HepG2 (cell line): ENCODE data around the gene RIPOR1. TPM values are rescaled to one million over a fixed set of nuclear protein-coding genes. Genes with fewer than 3 reads are reported as not detected.

ENCODE experiments used
- ATF1 ChIP-seq: IDR thresholded peaks from 2 replicates; pipeline ENCODE4 v1.6.1; 2016; ENCODE audit warnings: mild to moderate bottlenecking, control low read depth
- FOSL2 ChIP-seq: sonication (generic); formaldehyde crosslinking; IDR thresholded peaks from 2 replicates; pipeline ENCODE4 v1.4.0; 2020; ENCODE audit warnings: missing genetic modification reagents
- HOXA5 ChIP-seq: sonication (generic); formaldehyde crosslinking; IDR thresholded peaks from 2 replicates; pipeline ENCODE4 v1.4.0; 2020; ENCODE audit warnings: missing genetic modification reagents
- MEF2D ChIP-seq: sonication (generic); formaldehyde crosslinking; IDR thresholded peaks from 2 replicates; pipeline ENCODE4 v1.5.1; 2020; ENCODE audit warnings: mild to moderate bottlenecking, missing genetic modification reagents
- POLR2AphosphoS5 ChIP-seq: IDR thresholded peaks from 2 replicates; pipeline ENCODE4 v1.6.1; 2012; ENCODE audit warnings: low read depth, low read length
- POLR2G ChIP-seq: fragments of 200-400 bp; formaldehyde crosslinking; IDR thresholded peaks from 2 replicates; pipeline ENCODE4 v1.6.1; 2018; ENCODE audit warnings: mild to moderate bottlenecking, low read depth, low read length, moderate library complexity
- REL ChIP-seq: sonication (generic); formaldehyde crosslinking; conservative IDR thresholded peaks from 2 replicates; pipeline ENCODE4 v1.8.0; 2022; ENCODE audit warnings: mild to moderate bottlenecking, missing genetic modification reagents, moderate library complexity
- SMAD1 ChIP-seq: sonication (generic); formaldehyde crosslinking; IDR thresholded peaks from 2 replicates; pipeline ENCODE4 v1.4.0; 2020; ENCODE audit warnings: missing genetic modification reagents, low read depth, mild to moderate bottlenecking, borderline replicate concordance
- ZBTB38 ChIP-seq: sonication (generic); formaldehyde crosslinking; IDR thresholded peaks from 2 replicates; pipeline ENCODE4 v1.5.1; 2020; ENCODE audit warnings: mild to moderate bottlenecking, missing genetic modification reagents
- ZKSCAN5 ChIP-seq: sonication (generic); formaldehyde crosslinking; IDR thresholded peaks from 2 replicates; pipeline ENCODE4 v1.5.1; 2020; ENCODE audit warnings: mild to moderate bottlenecking, missing genetic modification reagents
- ZNF24 ChIP-seq: fragments of 450-650 bp; IDR thresholded peaks from 2 replicates; pipeline ENCODE4 v1.6.1; 2017; ENCODE audit warnings: antibody characterized with exemption, mild to moderate bottlenecking
- ZNF615 ChIP-seq: sonication (generic); formaldehyde crosslinking; IDR thresholded peaks from 2 replicates; pipeline ENCODE4 v1.5.0; 2020; ENCODE audit warnings: mild to moderate bottlenecking, missing genetic modification reagents, borderline replicate concordance
- polyA plus RNA-seq, 8 experiments: library from polyadenylated mRNA; depleted of rRNA in 3 of 8; stranded (reverse) in 7 of 8; unstranded in 1 of 8; fragments of >200 nt; fragmentation: Illumina TruSeq in 4 of 8; extraction: Trizol in 4 of 8; gene quantifications; 2 replicates each; pipeline versions ENCODE4 v1.2.1 to v1.2.3, GENCODE V29; 2011 to 2016; ENCODE audit warnings: low read depth in 4 of 8, missing spikeins in 1 of 8, mixed read lengths in 1 of 8; ENCODE audit not compliant: insufficient read depth in 1 of 8
- total RNA-seq, 5 experiments: library from RNA; depleted of rRNA; stranded (reverse); fragments of >200 nt; fragmentation: Illumina TruSeq; extraction: Trizol; gene quantifications; 2 replicates each; pipeline ENCODE4 v1.2.3, GENCODE V29; 2016; ENCODE audit warnings: low read depth in 1 of 5
- TF ChIP-seq, protein P1 (sequence below): sonication (generic); formaldehyde crosslinking; IDR thresholded peaks from 2 replicates; pipeline ENCODE4 v1.4.0; 2020; ENCODE audit warnings: missing genetic modification reagents, mild to moderate bottlenecking, borderline replicate concordance
- TF ChIP-seq, protein P2 (sequence below): sonication (generic); formaldehyde crosslinking; IDR thresholded peaks from 2 replicates; pipeline ENCODE4 v1.5.1; 2020; ENCODE audit warnings: mild to moderate bottlenecking, missing genetic modification reagents, borderline replicate concordance
- TF ChIP-seq, protein P3 (sequence below): sonication (generic); formaldehyde crosslinking; IDR thresholded peaks from 2 replicates; pipeline ENCODE4 v1.4.0; 2020; ENCODE audit warnings: mild to moderate bottlenecking, low read depth, missing genetic modification reagents
- TF ChIP-seq, protein P4 (sequence below): sonication (generic); formaldehyde crosslinking; IDR thresholded peaks from 2 replicates; pipeline ENCODE4 v1.4.0; 2020; ENCODE audit warnings: missing genetic modification reagents
- TF ChIP-seq, protein P5 (sequence below): sonication (generic); formaldehyde crosslinking; IDR thresholded peaks from 2 replicates; pipeline ENCODE4 v1.8.0; 2022; ENCODE audit warnings: mild to moderate bottlenecking, missing genetic modification reagents, borderline replicate concordance
- TF ChIP-seq, protein P6 (sequence below): sonication (generic); formaldehyde crosslinking; IDR thresholded peaks from 2 replicates; pipeline ENCODE4 v1.9.0; 2022; ENCODE audit warnings: missing genetic modification reagents, mild to moderate bottlenecking, borderline replicate concordance

The RIPOR1 gene
- total and polyA plus RNA-seq, 2 of the 13 experiments (the other 11 are each of a cell fraction or from before 2014, with no cell fraction given), result 4.6 to 8.1 TPM

DNA sequence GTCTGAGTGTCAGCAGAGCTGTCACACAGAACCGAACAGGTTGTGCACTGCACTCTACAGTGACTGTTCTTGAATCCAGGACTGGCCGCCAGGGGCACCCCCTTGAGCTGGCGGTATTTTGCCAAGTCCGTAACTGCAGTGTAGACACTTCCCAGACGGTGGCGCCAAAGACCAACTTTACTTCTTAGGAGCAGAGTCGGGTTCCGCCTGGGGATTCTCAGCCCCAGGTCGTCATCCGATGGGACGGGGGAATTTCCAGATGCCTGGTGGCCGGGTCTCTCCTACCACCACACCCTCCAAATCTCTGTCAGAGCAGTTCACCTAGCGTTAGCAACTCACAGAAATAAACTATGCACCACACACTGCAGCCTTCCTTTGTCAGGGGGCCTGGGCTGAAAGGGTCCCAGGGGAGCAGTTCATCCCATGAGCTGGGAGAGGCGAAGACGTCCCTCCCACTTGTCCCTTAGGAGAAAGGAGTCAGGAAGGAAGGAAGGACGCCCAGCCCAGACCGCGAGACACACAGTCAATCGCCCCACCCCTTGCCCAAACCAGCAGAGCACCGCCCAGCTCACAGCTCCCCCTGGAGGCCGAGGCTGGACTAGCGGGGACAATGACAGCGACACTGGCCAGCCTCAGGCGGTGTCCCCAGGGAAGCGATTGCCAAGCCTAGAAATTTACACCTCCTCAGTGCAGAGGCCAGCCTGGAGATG, 7.4 kb upstream of the RIPOR1 start (continued):
- TF ChIP-seq HOXA5 (CRISPR knock-in tag) (peak; percentile 89; the same call in 1 of the 2 replicates), SMAD1 (CRISPR knock-in tag) (no peak), ZNF615 (CRISPR knock-in tag) (no peak), ZBTB38 (CRISPR knock-in tag) (peak; percentile 62), FOSL2 (CRISPR knock-in tag) (peak; percentile 58), POLR2AphosphoS5 (no peak), ZNF24 (0 out of 2 replicates have a peak, but pooled peaks have one; percentile 14), POLR2G (peak; percentile 40; the same call in 1 of the 2 replicates), ZKSCAN5 (CRISPR knock-in tag) (peak; percentile 68), REL (CRISPR knock-in tag) (no peak), ATF1 (CRISPR knock-in tag) (no peak), MEF2D (CRISPR knock-in tag) (peak; percentile 84)
- TF ChIP-seq, protein P1, sequence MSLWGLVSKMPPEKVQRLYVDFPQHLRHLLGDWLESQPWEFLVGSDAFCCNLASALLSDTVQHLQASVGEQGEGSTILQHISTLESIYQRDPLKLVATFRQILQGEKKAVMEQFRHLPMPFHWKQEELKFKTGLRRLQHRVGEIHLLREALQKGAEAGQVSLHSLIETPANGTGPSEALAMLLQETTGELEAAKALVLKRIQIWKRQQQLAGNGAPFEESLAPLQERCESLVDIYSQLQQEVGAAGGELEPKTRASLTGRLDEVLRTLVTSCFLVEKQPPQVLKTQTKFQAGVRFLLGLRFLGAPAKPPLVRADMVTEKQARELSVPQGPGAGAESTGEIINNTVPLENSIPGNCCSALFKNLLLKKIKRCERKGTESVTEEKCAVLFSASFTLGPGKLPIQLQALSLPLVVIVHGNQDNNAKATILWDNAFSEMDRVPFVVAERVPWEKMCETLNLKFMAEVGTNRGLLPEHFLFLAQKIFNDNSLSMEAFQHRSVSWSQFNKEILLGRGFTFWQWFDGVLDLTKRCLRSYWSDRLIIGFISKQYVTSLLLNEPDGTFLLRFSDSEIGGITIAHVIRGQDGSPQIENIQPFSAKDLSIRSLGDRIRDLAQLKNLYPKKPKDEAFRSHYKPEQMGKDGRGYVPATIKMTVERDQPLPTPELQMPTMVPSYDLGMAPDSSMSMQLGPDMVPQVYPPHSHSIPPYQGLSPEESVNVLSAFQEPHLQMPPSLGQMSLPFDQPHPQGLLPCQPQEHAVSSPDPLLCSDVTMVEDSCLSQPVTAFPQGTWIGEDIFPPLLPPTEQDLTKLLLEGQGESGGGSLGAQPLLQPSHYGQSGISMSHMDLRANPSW (CRISPR knock-in tag), result no peak
- TF ChIP-seq, protein P2, sequence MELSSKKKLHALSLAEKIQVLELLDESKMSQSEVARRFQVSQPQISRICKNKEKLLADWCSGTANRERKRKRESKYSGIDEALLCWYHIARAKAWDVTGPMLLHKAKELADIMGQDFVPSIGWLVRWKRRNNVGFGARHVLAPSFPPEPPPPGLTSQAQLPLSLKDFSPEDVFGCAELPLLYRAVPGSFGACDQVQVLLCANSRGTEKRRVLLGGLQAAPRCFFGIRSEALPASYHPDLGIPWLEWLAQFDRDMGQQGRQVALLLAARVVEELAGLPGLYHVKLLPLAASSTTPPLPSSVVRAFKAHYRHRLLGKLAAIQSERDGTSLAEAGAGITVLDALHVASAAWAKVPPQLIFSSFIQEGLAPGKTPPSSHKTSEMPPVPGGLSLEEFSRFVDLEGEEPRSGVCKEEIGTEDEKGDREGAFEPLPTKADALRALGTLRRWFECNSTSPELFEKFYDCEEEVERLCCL, result peak; percentile 84; the same call in 1 of the 2 replicates
- TF ChIP-seq, protein P3, sequence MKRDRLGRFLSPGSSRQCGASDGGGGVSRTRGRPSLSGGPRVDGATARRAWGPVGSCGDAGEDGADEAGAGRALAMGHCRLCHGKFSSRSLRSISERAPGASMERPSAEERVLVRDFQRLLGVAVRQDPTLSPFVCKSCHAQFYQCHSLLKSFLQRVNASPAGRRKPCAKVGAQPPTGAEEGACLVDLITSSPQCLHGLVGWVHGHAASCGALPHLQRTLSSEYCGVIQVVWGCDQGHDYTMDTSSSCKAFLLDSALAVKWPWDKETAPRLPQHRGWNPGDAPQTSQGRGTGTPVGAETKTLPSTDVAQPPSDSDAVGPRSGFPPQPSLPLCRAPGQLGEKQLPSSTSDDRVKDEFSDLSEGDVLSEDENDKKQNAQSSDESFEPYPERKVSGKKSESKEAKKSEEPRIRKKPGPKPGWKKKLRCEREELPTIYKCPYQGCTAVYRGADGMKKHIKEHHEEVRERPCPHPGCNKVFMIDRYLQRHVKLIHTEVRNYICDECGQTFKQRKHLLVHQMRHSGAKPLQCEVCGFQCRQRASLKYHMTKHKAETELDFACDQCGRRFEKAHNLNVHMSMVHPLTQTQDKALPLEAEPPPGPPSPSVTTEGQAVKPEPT, result peak; percentile 65; the same call in 1 of the 2 replicates
- TF ChIP-seq, protein P4, sequence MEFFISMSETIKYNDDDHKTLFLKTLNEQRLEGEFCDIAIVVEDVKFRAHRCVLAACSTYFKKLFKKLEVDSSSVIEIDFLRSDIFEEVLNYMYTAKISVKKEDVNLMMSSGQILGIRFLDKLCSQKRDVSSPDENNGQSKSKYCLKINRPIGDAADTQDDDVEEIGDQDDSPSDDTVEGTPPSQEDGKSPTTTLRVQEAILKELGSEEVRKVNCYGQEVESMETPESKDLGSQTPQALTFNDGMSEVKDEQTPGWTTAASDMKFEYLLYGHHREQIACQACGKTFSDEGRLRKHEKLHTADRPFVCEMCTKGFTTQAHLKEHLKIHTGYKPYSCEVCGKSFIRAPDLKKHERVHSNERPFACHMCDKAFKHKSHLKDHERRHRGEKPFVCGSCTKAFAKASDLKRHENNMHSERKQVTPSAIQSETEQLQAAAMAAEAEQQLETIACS (CRISPR knock-in tag), result no peak
- TF ChIP-seq, protein P5, sequence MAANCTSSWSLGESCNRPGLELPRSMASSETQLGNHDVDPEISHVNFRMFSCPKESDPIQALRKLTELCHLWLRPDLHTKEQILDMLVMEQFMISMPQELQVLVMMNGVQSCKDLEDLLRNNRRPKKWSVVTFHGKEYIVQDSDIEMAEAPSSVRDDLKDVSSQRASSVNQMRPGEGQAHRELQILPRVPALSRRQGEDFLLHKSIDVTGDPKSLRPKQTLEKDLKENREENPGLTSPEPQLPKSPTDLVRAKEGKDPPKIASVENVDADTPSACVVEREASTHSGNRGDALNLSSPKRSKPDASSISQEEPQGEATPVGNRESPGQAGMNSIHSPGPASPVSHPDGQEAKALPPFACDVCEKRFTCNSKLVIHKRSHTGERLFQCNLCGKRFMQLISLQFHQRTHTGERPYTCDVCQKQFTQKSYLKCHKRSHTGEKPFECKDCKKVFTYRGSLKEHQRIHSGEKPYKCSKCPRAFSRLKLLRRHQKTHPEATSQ (CRISPR knock-in tag), result no peak
- TF ChIP-seq, protein P6, sequence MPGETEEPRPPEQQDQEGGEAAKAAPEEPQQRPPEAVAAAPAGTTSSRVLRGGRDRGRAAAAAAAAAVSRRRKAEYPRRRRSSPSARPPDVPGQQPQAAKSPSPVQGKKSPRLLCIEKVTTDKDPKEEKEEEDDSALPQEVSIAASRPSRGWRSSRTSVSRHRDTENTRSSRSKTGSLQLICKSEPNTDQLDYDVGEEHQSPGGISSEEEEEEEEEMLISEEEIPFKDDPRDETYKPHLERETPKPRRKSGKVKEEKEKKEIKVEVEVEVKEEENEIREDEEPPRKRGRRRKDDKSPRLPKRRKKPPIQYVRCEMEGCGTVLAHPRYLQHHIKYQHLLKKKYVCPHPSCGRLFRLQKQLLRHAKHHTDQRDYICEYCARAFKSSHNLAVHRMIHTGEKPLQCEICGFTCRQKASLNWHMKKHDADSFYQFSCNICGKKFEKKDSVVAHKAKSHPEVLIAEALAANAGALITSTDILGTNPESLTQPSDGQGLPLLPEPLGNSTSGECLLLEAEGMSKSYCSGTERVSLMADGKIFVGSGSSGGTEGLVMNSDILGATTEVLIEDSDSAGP, result peak; percentile 87
